Skin of body (tissue), 2 donors: ENCODE measurements around the gene DNPH1. TPM values are rescaled to one million over a fixed set of nuclear protein-coding genes. Genes with fewer than 3 reads are reported as not detected.

Experiments used
- DNase-seq: peaks from one replicate; lab custom pipeline; 2025; lab: John Stamatoyannopoulos, UW
- total RNA-seq: library from RNA; depleted of rRNA; stranded (reverse); fragments of >200 nt; gene quantifications from one replicate; pipeline ENCODE4 v1.2.3, GENCODE V29; 2014

The DNPH1 gene
- total RNA-seq, 1 donor from 2014 or later: 26.3 TPM

- DNase-seq: no peak
Measured at GRCh38 chr6:43263314-43264178, 34.3 kb upstream of the DNPH1 start.

GRCh38 chr6:43262780-43263313 lies 33.6 kb upstream of the DNPH1 start:
- DNase-seq: no peak

GRCh38 chr6:43262000-43262779 lies 32.9 kb upstream of the DNPH1 start:
- no peak for DNase-seq

- no peak for DNase-seq
Measured at GRCh38 chr6:43261198-43261597, 31.9 kb upstream of the DNPH1 start.

GRCh38 chr6:43260791-43261190 lies 31.5 kb upstream of the DNPH1 start:
- no peak for DNase-seq

- DNase-seq: no peak
Measured at GRCh38 chr6:43258807-43259686, 29.8 kb upstream of the DNPH1 start.

GRCh38 chr6:43258180-43258579 lies 28.9 kb upstream of the DNPH1 start:
- no peak for DNase-seq

- DNase-seq: no peak
Measured at GRCh38 chr6:43257367-43258145, 28.3 kb upstream of the DNPH1 start.

GRCh38 chr6:43256670-43257366 lies 27.5 kb upstream of the DNPH1 start:
- DNase-seq: no peak

GRCh38 chr6:43255408-43256054 lies 26.2 kb upstream of the DNPH1 start:
- no peak for DNase-seq

GRCh38 chr6:43254846-43255245 lies 25.6 kb upstream of the DNPH1 start:
- DNase-seq: no peak

GRCh38 chr6:43254138-43254817 lies 25.0 kb upstream of the DNPH1 start:
- no peak for DNase-seq

GRCh38 chr6:43253401-43253800 lies 24.1 kb upstream of the DNPH1 start:
- no peak for DNase-seq

GRCh38 chr6:43250992-43251373 lies 21.7 kb upstream of the DNPH1 start:
- DNase-seq: no peak

GRCh38 chr6:43248791-43249190 lies 19.5 kb upstream of the DNPH1 start:
- no peak for DNase-seq

GRCh38 chr6:43248101-43248500 lies 18.8 kb upstream of the DNPH1 start:
- no peak for DNase-seq

- no peak for DNase-seq
Measured at GRCh38 chr6:43247114-43247999, 18.1 kb upstream of the DNPH1 start.
